ENCODE results near the gene ZNF574.

The ZNF574 gene

GRCh38 chr19:42115705-42116104 is 39.7 kb downstream of the ZNF574 start:
- no peak overlapping the region for H3K4me3 Mint-ChIP-seq
- H3K36me3 Mint-ChIP-seq (ENCODE audit: low read depth), result peaks cover 69% of the 10 kb centered on the region
- H3K27me3 Mint-ChIP-seq, result no peaks in the 10 kb centered on the region
- peak overlapping the region; percentile 69 for H3K27ac Mint-ChIP-seq
- H3K9me3 Mint-ChIP-seq, result no peaks in the 10 kb centered on the region
- H3K4me1 Mint-ChIP-seq (ENCODE audit: low read depth), result peaks cover 76% of the 10 kb centered on the region

- Mint-ChIP-seq H3K27ac (peak overlapping the region; percentile 69), H3K27me3 (no peaks in the 10 kb centered on the region), H3K4me3 (no peak overlapping the region), H3K36me3 (ENCODE audit: low read depth) (peaks cover 65% of the 10 kb centered on the region), H3K4me1 (ENCODE audit: low read depth) (peaks cover 76% of the 10 kb centered on the region), H3K9me3 (no peaks in the 10 kb centered on the region)
Measured at GRCh38 chr19:42116308-42117075, 40.5 kb downstream of the ZNF574 start.

- Mint-ChIP-seq H3K36me3 (ENCODE audit: low read depth) (peaks cover 59% of the 10 kb centered on the region), H3K27me3 (no peaks in the 10 kb centered on the region), H3K4me3 (no peak overlapping the region), H3K9me3 (no peaks in the 10 kb centered on the region), H3K27ac (peak overlapping the region; percentile 78), H3K4me1 (ENCODE audit: low read depth) (peaks cover 75% of the 10 kb centered on the region)
Measured at GRCh38 chr19:42117076-42117475, 41.1 kb downstream of the ZNF574 start.

- H3K4me3 Mint-ChIP-seq, result peak overlapping the region; percentile 86
- H3K36me3 Mint-ChIP-seq (ENCODE audit: low read depth), result peaks cover 62% of the 10 kb centered on the region
- no peaks in the 10 kb centered on the region for H3K27me3 Mint-ChIP-seq
- H3K9me3 Mint-ChIP-seq, result no peaks in the 10 kb centered on the region
- peak overlapping the region; percentile 98 for H3K27ac Mint-ChIP-seq
- peaks cover 76% of the 10 kb centered on the region for H3K4me1 Mint-ChIP-seq (ENCODE audit: low read depth)
Measured at GRCh38 chr19:42120276-42120980, 44.5 kb downstream of the ZNF574 start.

GRCh38 chr19:42121036-42121621 is 45.2 kb downstream of the ZNF574 start:
- Mint-ChIP-seq H3K4me3 (peak overlapping the region; percentile 86), H3K36me3 (ENCODE audit: low read depth) (peaks cover 59% of the 10 kb centered on the region), H3K9me3 (no peaks in the 10 kb centered on the region), H3K27ac (peak overlapping the region; percentile 98), H3K27me3 (no peaks in the 10 kb centered on the region), H3K4me1 (ENCODE audit: low read depth) (peaks cover 76% of the 10 kb centered on the region)

GRCh38 chr19:42121656-42122069 is 45.7 kb downstream of the ZNF574 start:
- peak overlapping the region; percentile 98 for H3K27ac Mint-ChIP-seq
- peaks cover 80% of the 10 kb centered on the region for H3K4me1 Mint-ChIP-seq (ENCODE audit: low read depth)
- no peaks in the 10 kb centered on the region for H3K27me3 Mint-ChIP-seq
- H3K9me3 Mint-ChIP-seq, result no peaks in the 10 kb centered on the region
- H3K36me3 Mint-ChIP-seq (ENCODE audit: low read depth), result peaks cover 54% of the 10 kb centered on the region
- H3K4me3 Mint-ChIP-seq, result peak overlapping the region; percentile 86

- peaks cover 41% of the 10 kb centered on the region for H3K36me3 Mint-ChIP-seq (ENCODE audit: low read depth)
- peak overlapping the region; percentile 86 for H3K4me3 Mint-ChIP-seq
- peak overlapping the region; percentile 98 for H3K27ac Mint-ChIP-seq
- no peaks in the 10 kb centered on the region for H3K27me3 Mint-ChIP-seq
- H3K4me1 Mint-ChIP-seq (ENCODE audit: low read depth), result peaks cover 88% of the 10 kb centered on the region
- no peaks in the 10 kb centered on the region for H3K9me3 Mint-ChIP-seq
Measured at GRCh38 chr19:42122691-42123607, 47.0 kb downstream of the ZNF574 start.

- Mint-ChIP-seq H3K36me3 (ENCODE audit: low read depth) (peaks cover 37% of the 10 kb centered on the region), H3K27ac (peak overlapping the region; percentile 98), H3K4me1 (ENCODE audit: low read depth) (peaks cover 91% of the 10 kb centered on the region), H3K27me3 (no peaks in the 10 kb centered on the region), H3K4me3 (peak overlapping the region; percentile 86), H3K9me3 (no peaks in the 10 kb centered on the region)
Measured at GRCh38 chr19:42123765-42124164, 47.8 kb downstream of the ZNF574 start.

GRCh38 chr19:42124386-42124901 is 48.5 kb downstream of the ZNF574 start:
- H3K4me3 Mint-ChIP-seq, result no peak overlapping the region
- peaks cover 92% of the 10 kb centered on the region for H3K4me1 Mint-ChIP-seq (ENCODE audit: low read depth)
- H3K9me3 Mint-ChIP-seq, result no peaks in the 10 kb centered on the region
- no peaks in the 10 kb centered on the region for H3K27me3 Mint-ChIP-seq
- peaks cover 31% of the 10 kb centered on the region for H3K36me3 Mint-ChIP-seq (ENCODE audit: low read depth)
- peak overlapping the region; percentile 23 for H3K27ac Mint-ChIP-seq

- Mint-ChIP-seq H3K4me1 (ENCODE audit: low read depth) (peaks cover 94% of the 10 kb centered on the region), H3K4me3 (no peak overlapping the region), H3K36me3 (ENCODE audit: low read depth) (peaks cover 29% of the 10 kb centered on the region), H3K27me3 (no peaks in the 10 kb centered on the region), H3K9me3 (no peaks in the 10 kb centered on the region), H3K27ac (peak overlapping the region; percentile 56)
Measured at GRCh38 chr19:42125536-42125935, 49.6 kb downstream of the ZNF574 start.

GRCh38 chr19:42126574-42126973 is 50.6 kb downstream of the ZNF574 start:
- H3K36me3 Mint-ChIP-seq (ENCODE audit: low read depth), result peaks cover 23% of the 10 kb centered on the region
- no peaks in the 10 kb centered on the region for H3K9me3 Mint-ChIP-seq
- H3K27me3 Mint-ChIP-seq, result no peaks in the 10 kb centered on the region
- H3K27ac Mint-ChIP-seq, result peak overlapping the region; percentile 69
- H3K4me3 Mint-ChIP-seq, result peak overlapping the region; percentile 28
- H3K4me1 Mint-ChIP-seq (ENCODE audit: low read depth), result peaks cover 93% of the 10 kb centered on the region

GRCh38 chr19:42129399-42130253 is 53.7 kb downstream of the ZNF574 start:
- Mint-ChIP-seq H3K27me3 (no peaks in the 10 kb centered on the region), H3K9me3 (no peaks in the 10 kb centered on the region), H3K4me1 (ENCODE audit: low read depth) (peaks cover 86% of the 10 kb centered on the region), H3K4me3 (peak overlapping the region; percentile 77), H3K27ac (peak overlapping the region; percentile 84), H3K36me3 (ENCODE audit: low read depth) (peaks cover 9% of the 10 kb centered on the region)

- Mint-ChIP-seq H3K27ac (peak overlapping the region; percentile 81), H3K27me3 (no peaks in the 10 kb centered on the region), H3K4me3 (peak overlapping the region; percentile 77), H3K36me3 (ENCODE audit: low read depth) (peaks cover 4% of the 10 kb centered on the region), H3K9me3 (no peaks in the 10 kb centered on the region), H3K4me1 (ENCODE audit: low read depth) (peaks cover 80% of the 10 kb centered on the region)
Measured at GRCh38 chr19:42130254-42130573, 54.2 kb downstream of the ZNF574 start.

All from stimulated activated naive CD8-positive, alpha-beta T cell treated with anti-CD3 and anti-CD28 coated beads, Interleukin-15, Interleukin-2, amounts not matched to agents 100 ng/mL and 50 ng/mL, for 24 hours (primary cell).